ENCODE data around the gene PPP2R5C. TPM values are rescaled to one million over a fixed set of nuclear protein-coding genes. Genes with fewer than 3 reads are reported as not detected.

Gene PPP2R5C
- total RNA-seq, 4 donors from 2014 or later: 73.7 to 90.5 (median 87.6) TPM

- DNase-seq (ENCODE audit: low spot score) (no peak), ATAC-seq (ENCODE audit: low FRiP score) (no peak)
- no peak for TF ChIP-seq CTCF (IDR thresholded peaks at IDR 0.05)
These were observed 98.4 kb downstream of the PPP2R5C start for GRCh38 chr14:101859958-101860357.

GRCh38 chr14:101861464-101861863 lies 100.0 kb downstream of the PPP2R5C start:
- TF ChIP-seq CTCF (IDR thresholded peaks at IDR 0.05): no peak
- ATAC-seq (ENCODE audit: low FRiP score) (no peak), DNase-seq (ENCODE audit: low spot score) (no peak)

GRCh38 chr14:101862177-101862576 lies 100.7 kb downstream of the PPP2R5C start:
- no peak for DNase-seq (ENCODE audit: low spot score)
- ATAC-seq (ENCODE audit: low FRiP score): peak; percentile 68
- no peak for TF ChIP-seq CTCF (IDR thresholded peaks at IDR 0.05)

- ATAC-seq (ENCODE audit: low FRiP score) (no peak), DNase-seq (ENCODE audit: low spot score) (no peak)
- TF ChIP-seq CTCF (IDR thresholded peaks at IDR 0.05): no peak
These were observed 101.2 kb downstream of the PPP2R5C start for GRCh38 chr14:101862711-101863110.

GRCh38 chr14:101865288-101865687 lies 103.8 kb downstream of the PPP2R5C start:
- no peak for DNase-seq (ENCODE audit: low spot score)
- no peak for ATAC-seq (ENCODE audit: low FRiP score)
- TF ChIP-seq CTCF (IDR thresholded peaks at IDR 0.05): no peak

- no peak for TF ChIP-seq CTCF (IDR thresholded peaks at IDR 0.05)
- no peak for ATAC-seq (ENCODE audit: low FRiP score)
- DNase-seq (ENCODE audit: low spot score): no peak
These were observed 106.3 kb downstream of the PPP2R5C start for GRCh38 chr14:101867854-101868253.

- TF ChIP-seq CTCF (IDR thresholded peaks at IDR 0.05): no peak
- ATAC-seq (ENCODE audit: low FRiP score): no peak
- DNase-seq (ENCODE audit: low spot score): no peak
These were observed 107.7 kb downstream of the PPP2R5C start for GRCh38 chr14:101869217-101869616.

All from omental fat pad (tissue), 4 donors.